GM18868 (cell line): ENCODE measurements around the gene PHLDB2.

ENCODE experiments used
- ATAC-seq: cut with Tn5 transposase; IDR thresholded peaks from one replicate; pipeline ENCODE4 v1.9.1; 2021; ENCODE audit warnings: mild to moderate bottlenecking, moderate library complexity; ENCODE audit not compliant: unreplicated experiment

PHLDB2 gene

GRCh38 chr3:111882194-111882593 lies 23.1 kb downstream of the PHLDB2 start:
- ATAC-seq: no peak

- ATAC-seq: peak; percentile 98
Observed at GRCh38 chr3:111882799-111883198, 23.7 kb downstream of the PHLDB2 start.

DNA sequence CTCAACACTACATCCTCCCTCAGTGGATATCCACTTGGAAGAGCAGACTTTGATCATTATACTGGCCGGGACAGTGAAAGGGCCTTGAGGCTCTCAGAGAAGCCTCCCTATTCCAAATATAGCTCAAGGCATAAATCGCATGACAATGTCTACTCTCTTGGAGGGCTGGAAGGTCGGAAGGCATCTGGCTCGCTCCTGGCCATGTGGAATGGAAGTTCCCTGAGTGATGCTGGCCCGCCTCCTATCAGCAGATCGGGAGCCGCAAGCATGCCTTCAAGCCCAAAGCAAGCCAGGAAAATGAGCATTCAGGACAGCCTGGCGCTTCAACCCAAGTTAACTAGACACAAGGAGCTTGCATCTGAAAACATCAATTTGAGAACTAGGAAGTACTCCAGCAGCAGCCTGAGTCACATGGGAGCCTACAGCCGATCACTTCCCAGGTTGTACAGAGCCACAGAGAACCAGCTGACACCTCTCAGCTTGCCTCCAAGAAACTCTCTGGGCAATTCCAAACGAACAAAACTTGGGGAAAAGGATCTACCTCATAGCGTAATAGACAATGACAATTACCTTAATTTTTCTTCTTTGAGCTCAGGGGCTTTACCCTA lies 25.4 kb downstream of the PHLDB2 start:
- no peak for ATAC-seq

DNA sequence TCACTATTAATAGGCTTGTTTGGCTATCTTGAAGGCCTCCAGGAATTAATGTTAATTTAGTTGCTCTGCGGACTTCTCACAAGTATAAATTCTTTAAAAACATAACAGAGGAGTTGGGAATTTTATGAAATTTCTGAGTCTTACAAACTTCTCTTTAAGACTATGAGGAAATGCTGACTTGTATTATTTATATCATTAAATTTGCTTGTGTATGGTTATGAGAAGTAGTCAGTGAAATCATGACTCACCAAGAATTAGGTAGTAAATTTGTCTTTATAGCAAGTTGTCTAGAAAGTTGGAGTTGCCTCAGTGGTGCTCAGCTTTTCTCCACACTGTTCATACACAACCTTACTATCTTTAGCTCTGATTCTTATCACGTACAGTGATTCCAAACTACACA lies 26.5 kb downstream of the PHLDB2 start:
- no peak for ATAC-seq

- no peak for ATAC-seq
Observed at GRCh38 chr3:111890051-111890580, 31.1 kb downstream of the PHLDB2 start.

DNA sequence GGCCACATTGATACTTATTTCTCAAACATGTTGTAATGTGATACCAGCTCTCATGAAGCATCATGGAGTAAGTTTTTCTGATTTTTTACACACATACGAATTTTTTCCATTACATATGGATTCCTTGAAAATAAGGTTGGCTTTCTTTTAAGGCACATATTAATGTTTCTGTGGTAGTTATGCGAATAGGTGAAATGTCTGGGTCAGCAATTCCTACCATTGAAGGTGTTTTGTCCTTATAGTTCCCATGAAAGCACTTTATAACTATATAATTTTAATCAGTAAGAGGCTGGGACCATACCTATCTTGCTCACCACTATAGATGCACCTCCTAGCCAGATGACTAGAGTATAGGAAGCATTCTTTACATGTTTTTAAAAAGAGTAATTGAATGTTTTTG lies 33.0 kb downstream of the PHLDB2 start:
- no peak for ATAC-seq

DNA sequence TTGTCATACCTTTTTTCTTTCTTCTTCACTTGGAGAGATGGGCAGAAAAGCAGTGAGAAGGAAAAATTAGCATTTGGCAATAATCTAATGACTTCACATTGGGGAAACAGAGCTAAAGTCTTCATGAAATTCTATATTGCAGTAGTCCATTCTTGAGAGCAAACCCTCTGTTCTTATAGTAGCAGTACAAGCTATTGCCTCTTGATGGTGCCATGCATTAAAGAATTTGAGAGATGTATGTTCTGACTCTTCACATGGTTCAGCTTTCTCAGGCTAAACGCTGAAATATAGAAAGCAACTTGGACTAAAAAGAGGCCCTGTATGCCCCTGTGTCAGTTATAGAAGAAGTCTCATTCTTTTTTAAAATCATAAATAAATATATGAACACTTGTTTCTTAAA lies 36.0 kb downstream of the PHLDB2 start:
- ATAC-seq: no peak

- ATAC-seq: no peak
Observed at GRCh38 chr3:111899966-111900365, 40.9 kb downstream of the PHLDB2 start.

DNA sequence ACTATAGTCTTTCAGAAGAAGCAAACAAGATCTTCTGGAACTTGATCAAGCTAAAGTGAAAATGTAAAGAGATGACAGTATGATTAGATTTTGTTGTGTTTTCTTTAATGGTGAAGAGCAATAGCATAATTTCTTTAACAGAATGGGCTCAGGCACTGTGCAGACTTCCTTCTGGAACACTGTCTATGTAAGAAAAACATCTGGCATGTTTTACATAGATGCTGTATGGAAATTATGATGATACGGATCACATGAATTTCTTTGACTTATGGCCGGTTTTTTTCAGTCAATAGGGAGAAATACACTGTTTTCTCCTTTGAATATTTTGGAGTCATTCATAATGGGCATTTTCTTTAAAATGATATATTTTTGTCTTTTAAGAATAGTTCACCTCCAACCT lies 42.6 kb downstream of the PHLDB2 start:
- no peak for ATAC-seq

GRCh38 chr3:111902534-111902933 lies 43.5 kb downstream of the PHLDB2 start:
- no peak for ATAC-seq

DNA sequence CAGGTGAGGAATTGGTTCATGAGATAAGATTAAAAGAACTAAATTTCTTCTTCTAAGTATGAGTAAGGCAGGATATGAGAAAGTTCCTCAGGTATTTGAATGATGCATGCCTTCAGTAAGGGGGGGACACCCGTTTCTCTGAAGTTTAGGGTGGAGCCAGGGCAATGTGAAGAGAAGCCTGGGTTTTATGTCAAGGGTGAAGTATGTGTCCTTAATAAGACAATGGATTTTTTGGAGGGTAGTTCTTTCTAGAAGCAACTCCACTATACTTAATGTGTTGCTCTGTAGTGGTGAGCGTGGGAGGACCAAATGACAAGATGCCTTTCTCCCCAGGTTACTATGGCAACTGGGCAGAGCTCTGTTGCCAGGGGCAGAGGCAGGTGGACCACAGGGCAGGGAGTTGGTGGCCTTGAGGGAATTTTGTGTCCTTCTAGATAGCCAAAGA lies 44.0 kb downstream of the PHLDB2 start:
- no peak for ATAC-seq

DNA sequence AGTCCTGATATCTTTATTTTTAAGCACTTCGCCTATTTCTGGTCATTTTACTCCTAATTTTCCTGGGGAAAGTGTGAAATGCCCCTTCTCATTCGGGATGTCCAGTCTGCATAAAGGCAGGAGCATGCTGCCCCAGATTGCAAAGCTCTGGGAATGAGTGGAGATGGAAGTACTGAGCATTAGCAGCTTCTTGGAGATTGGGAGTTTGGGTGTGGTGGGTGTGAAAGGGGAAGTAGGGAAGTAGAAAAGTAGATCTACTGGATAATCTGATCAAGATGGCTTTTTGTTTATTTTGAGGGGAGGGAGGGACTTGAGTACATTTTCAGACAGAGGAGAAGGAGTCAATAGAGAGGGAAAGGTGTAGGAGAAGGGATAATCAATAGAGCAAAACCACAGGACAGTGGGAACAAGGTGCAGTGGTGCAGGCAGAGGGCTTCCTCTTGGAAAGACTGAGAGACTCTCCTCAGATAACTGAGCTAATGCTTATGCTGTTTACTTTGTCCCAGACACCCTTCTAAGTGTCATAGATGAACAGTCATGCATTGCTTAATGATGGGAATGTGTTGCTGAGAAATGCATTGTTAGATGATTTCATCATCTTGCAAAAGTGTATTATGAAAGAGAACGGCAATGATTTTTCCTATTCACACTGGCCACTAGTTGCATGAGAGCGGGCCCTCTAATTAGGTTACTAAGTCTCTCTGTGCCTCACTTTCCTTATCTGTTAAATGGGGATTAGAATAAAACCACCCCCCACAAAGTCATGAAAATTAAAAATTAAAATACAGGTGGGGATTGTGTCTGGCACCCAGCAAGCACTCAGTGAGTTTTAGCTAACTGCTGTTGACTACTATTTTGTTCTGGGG lies 45.5 kb downstream of the PHLDB2 start:
- ATAC-seq: no peak

DNA sequence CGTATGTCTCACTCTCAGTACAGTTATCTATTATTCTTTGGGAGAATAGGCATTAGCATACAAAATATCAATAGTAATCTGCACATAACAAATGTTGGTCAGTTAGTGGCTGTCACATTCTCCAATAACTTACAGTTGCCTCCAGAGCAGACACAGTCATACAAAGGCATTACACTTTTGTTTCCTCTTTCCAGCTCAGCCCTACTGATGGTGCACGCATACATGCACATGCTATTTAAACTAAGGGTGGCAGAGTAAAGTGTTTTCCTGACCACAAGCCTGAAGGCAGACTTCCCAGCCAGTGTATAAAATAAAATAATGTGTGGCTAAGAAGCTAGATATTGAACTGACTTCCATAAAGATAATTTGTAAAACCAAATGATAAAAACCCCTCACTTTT lies 47.6 kb downstream of the PHLDB2 start:
- ATAC-seq: no peak

- no peak for ATAC-seq
Observed at GRCh38 chr3:111907151-111907550, 48.1 kb downstream of the PHLDB2 start.

- no peak for ATAC-seq
Observed at GRCh38 chr3:111910806-111911205, 51.7 kb downstream of the PHLDB2 start.

DNA sequence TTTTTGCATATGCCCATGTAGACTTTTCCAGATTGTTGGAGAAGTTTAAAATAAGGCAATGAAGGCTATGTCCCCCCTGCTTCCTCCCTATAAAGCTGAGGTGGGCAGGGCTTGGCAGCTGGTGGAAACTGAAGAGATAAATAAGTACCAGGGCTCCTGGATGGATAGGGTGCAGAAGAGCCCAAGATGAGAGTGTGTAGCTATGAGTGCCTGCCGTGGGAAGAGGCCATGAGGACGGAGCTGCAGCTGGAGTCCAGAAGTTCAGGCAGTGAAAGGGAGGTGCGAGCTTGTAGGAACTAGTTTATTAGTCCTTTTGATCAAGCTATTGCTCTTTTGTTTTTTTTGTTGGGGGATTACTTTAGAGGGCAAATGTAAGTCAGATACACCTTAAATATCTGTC lies 52.4 kb downstream of the PHLDB2 start:
- no peak for ATAC-seq

GRCh38 chr3:111913163-111913763 lies 54.2 kb downstream of the PHLDB2 start:
- ATAC-seq: no peak

GRCh38 chr3:111915905-111916304 lies 56.8 kb downstream of the PHLDB2 start:
- no peak for ATAC-seq

- ATAC-seq: no peak
Observed at GRCh38 chr3:111917300-111917699, 58.2 kb downstream of the PHLDB2 start.

DNA sequence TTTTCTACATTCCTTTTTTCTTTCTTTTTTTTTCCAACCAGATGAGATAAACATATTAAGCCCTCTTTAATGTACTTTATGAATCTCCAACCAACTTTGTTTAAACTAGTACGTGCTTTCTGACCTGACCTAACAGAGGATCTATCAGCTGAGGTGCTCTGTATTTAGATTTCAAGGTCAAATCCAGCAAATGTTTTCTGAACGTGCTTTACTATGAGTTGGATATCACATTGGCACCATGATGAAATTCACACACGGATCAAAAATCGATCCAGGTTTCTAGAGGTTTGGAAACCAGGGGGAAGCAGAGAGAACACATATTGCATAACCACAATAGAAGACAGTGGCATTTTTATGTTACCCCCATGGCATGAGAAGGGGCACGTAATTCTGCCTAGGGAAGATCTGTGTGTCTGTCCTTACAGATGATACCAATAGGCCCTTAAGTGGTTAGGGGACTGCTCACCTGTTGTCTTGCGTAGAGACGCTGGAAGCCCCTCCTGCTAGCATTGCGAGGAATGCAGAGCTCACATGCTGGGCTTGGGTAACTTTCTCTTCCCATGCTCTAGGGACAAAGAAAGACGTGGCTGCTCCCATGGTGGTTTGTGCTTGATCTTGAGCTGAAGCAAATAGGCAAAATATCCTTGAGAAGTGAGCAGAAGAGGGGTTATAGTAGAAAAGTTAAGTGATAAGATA lies 60.5 kb downstream of the PHLDB2 start:
- ATAC-seq: no peak

GRCh38 chr3:111921181-111921580 lies 62.1 kb downstream of the PHLDB2 start:
- ATAC-seq: no peak
